NCI-H2107 treated with DMSO at 0.1 percent for 48 hours (cell line): ENCODE results near the gene KRTAP20-4.

ENCODE experiments used
- DNase-seq: peaks from one replicate; lab custom pipeline; 2025; ENCODE audit not compliant: unreplicated experiment; lab: John Stamatoyannopoulos, UW

KRTAP20-4 gene

GRCh38 chr21:30646904-30647414 is 26.5 kb downstream of the KRTAP20-4 start:
- DNase-seq, result no peak

DNA sequence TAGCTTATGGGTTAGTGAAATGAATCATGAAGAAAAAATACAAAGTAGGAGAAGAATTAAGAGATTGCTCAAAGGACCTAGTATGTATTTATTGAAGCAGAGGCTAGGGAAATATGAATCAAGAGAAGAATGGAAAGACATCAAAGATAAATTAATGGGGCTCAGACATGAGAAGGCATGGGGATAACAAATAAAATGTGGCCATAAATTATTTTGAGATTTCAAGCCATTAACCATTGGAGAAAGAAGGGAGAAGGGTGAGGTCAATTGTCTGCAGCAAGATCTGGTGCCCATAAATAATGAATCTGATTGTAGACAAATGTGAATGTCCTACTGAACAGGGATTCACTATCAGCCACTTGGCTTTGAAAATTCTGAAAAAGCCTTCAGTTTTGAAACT is 32.5 kb downstream of the KRTAP20-4 start:
- DNase-seq, result no peak

- no peak for DNase-seq
These were observed 48.3 kb downstream of the KRTAP20-4 start for GRCh38 chr21:30668776-30669175.
